ENCODE data around the gene ACVR1C. TPM values are rescaled to one million over a fixed set of nuclear protein-coding genes. Genes with fewer than 3 reads are reported as not detected.

Gene ACVR1C
- total RNA-seq, 1 experiment from 2014 or later, result 0.04 TPM

DNA sequence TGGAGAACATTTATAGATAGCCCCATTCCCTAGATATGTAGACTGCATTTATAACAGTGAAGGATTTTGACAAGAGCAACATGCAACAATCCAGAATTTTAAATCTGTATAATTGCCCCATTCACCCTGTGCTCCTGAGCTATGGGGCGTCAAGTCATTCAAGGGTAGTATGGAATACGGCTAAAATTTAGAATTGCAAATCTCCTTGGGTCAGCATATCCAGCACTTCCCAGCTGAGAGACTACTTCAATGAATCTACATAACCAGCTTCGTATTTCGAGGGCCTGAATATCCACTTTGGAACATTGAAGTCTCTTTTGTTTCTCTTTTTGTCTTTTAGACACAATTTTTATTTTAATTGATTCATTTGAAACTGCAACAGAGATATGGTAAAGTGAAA, 28.4 kb upstream of the ACVR1C start:
- no peak overlapping the region for H3K27ac ChIP-seq
- H4K20me1 ChIP-seq (ENCODE audit: insufficient read depth), result no peaks in the 10 kb centered on the region
- H3K27me3 ChIP-seq (ENCODE audit: insufficient read depth, low read depth), result no peaks in the 10 kb centered on the region
- H3K9me2 ChIP-seq (ENCODE audit: insufficient read depth), result no peaks in the 10 kb centered on the region
- no peaks in the 10 kb centered on the region for H3K4me1 ChIP-seq (replicated peaks; ENCODE audit: insufficient read depth)
- no peaks in the 10 kb centered on the region for H3K9me3 ChIP-seq (ENCODE audit: insufficient read depth, low read depth)
- no peak overlapping the region for H3K4me2 ChIP-seq
- no peak overlapping the region for H3K4me3 ChIP-seq
- intact Hi-C loops (cut with micrococcal nuclease; ENCODE audit: unreplicated experiment), result no loop called here
- CTCF ChIA-PET, result no interaction called here
- POLR2A ChIA-PET (ENCODE audit: unreplicated experiment), result no interaction called here
- no peaks in the 10 kb centered on the region for H3K79me2 ChIP-seq (ENCODE audit: low read depth)
- no TSS peak for BruUV-seq (replicated peaks)
- no peak overlapping the region for H2AFZ ChIP-seq
- TF ChIP-seq CTCF (conservative IDR thresholded peaks at IDR 0.05), result no peak
- TF ChIP-seq EZH2 (IDR thresholded peaks at IDR 0.05; ENCODE audit: low read depth), result no peak
- DNase-seq, result no peak
- H3K36me3 ChIP-seq (ENCODE audit: low read depth), result no peaks in the 10 kb centered on the region
- no peaks in the 10 kb centered on the region for H3F3A ChIP-seq (ENCODE audit: insufficient read depth, low read depth)

DNA sequence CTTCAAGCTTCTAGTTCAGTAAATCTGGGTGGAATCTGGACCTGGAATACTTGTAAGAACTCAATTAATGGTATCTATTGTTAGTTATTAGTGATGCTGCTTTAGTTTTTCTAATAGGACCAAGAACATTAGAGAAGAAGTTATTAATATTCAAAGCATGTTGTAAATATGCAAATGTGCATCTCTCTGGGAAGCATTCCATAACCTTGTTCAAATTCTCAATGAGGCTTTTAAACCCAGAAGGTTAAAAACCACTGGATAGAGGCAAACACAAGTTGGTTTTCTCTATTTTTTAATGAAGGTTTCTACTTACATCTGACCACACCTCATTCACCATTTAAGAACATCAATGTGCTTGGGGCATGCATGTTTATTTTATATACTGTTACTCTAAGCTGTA, 16.1 kb upstream of the ACVR1C start:
- intact Hi-C loops (cut with micrococcal nuclease; ENCODE audit: unreplicated experiment), result no loop called here
- Histone ChIP-seq H3K4me2 (no peak overlapping the region), H3K36me3 (ENCODE audit: low read depth) (no peaks in the 10 kb centered on the region), H4K20me1 (ENCODE audit: insufficient read depth) (no peaks in the 10 kb centered on the region), H3K79me2 (ENCODE audit: low read depth) (no peaks in the 10 kb centered on the region), H3K27ac (no peak overlapping the region), H2AFZ (no peak overlapping the region), H3K9me2 (ENCODE audit: insufficient read depth) (no peaks in the 10 kb centered on the region; the same call in 1 of the 2 replicates), H3K27me3 (ENCODE audit: insufficient read depth, low read depth) (no peaks in the 10 kb centered on the region), H3K4me1 (replicated peaks; ENCODE audit: insufficient read depth) (no peaks in the 10 kb centered on the region), H3F3A (ENCODE audit: insufficient read depth, low read depth) (no peaks in the 10 kb centered on the region), H3K9me3 (ENCODE audit: insufficient read depth, low read depth) (no peaks in the 10 kb centered on the region), H3K4me3 (no peak overlapping the region)
- no peak for DNase-seq
- ChIA-PET POLR2A (ENCODE audit: unreplicated experiment) (no interaction called here), CTCF (interaction anchor here (0.6 kb wide), 1 partner anchor 33 kb away, joined by 3 read pairs; no protein-coding TSS in a partner anchor)
- no peak for TF ChIP-seq EZH2 (IDR thresholded peaks at IDR 0.05; ENCODE audit: low read depth)
- TF ChIP-seq CTCF (conservative IDR thresholded peaks at IDR 0.05), result no peak
- BruUV-seq (replicated peaks), result no TSS peak

DNA sequence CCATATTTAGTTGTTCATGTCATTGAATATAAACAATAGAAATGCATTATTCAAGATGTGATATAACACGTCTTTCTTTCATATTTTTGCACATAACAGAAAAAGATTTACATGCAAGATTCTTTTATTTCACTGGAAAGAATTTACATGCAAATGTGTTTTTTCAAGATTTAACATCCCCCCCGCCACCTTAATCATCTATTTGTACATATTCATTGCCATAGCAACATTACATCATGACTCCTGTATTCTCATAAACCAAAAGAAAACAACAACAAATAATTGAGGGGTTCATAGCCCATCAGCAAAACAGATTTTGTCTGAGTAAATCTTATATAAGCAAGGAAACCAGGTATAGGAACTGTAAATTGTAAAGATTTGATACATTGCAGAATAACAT, 3.2 kb upstream of the ACVR1C start:
- CTCF ChIA-PET, result no interaction called here
- Histone ChIP-seq H3K27ac (no peak overlapping the region), H3F3A (ENCODE audit: insufficient read depth, low read depth) (no peaks in the 10 kb centered on the region), H3K27me3 (ENCODE audit: insufficient read depth, low read depth) (no peaks in the 10 kb centered on the region), H3K9me3 (ENCODE audit: insufficient read depth, low read depth) (no peaks in the 10 kb centered on the region), H3K4me1 (replicated peaks; ENCODE audit: insufficient read depth) (no peaks in the 10 kb centered on the region; the same call in 1 of the 2 replicates), H3K4me3 (no peak overlapping the region), H3K36me3 (ENCODE audit: low read depth) (no peaks in the 10 kb centered on the region), H3K4me2 (no peak overlapping the region), H4K20me1 (ENCODE audit: insufficient read depth) (no peaks in the 10 kb centered on the region), H3K79me2 (ENCODE audit: low read depth) (no peaks in the 10 kb centered on the region), H3K9me2 (ENCODE audit: insufficient read depth) (no peaks in the 10 kb centered on the region), H2AFZ (no peak overlapping the region)
- BruUV-seq (replicated peaks), result no TSS peak
- POLR2A ChIA-PET (ENCODE audit: unreplicated experiment), result no interaction called here
- intact Hi-C loops (cut with micrococcal nuclease; ENCODE audit: unreplicated experiment), result no loop called here
- DNase-seq, result no peak
- TF ChIP-seq CTCF (conservative IDR thresholded peaks at IDR 0.05) (no peak), EZH2 (IDR thresholded peaks at IDR 0.05; ENCODE audit: low read depth) (no peak)

Data from PC-9 (cell line).